Measurements from ENCODE around the gene POLR3C.

DNA sequence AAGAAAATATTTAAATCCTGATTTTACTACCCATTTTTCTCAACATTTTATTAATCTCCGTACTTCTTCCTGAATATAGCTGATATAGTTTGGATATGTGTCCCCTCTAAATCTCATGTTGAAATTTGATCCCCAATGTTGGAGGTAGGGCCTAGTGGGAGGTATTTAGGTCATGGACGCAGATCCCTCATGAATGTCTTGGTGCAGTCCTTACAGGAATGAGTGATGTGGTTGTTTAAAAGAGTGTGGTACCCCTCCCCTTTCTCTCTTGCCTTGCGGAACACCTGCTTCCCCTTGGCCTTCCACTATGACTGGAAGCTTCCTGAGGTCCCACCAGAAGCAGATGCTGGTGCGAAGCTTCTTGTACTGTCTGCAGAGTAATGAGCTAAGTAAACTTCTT is 17.6 kb upstream of the POLR3C start:
- TF ChIP-seq, protein P1, sequence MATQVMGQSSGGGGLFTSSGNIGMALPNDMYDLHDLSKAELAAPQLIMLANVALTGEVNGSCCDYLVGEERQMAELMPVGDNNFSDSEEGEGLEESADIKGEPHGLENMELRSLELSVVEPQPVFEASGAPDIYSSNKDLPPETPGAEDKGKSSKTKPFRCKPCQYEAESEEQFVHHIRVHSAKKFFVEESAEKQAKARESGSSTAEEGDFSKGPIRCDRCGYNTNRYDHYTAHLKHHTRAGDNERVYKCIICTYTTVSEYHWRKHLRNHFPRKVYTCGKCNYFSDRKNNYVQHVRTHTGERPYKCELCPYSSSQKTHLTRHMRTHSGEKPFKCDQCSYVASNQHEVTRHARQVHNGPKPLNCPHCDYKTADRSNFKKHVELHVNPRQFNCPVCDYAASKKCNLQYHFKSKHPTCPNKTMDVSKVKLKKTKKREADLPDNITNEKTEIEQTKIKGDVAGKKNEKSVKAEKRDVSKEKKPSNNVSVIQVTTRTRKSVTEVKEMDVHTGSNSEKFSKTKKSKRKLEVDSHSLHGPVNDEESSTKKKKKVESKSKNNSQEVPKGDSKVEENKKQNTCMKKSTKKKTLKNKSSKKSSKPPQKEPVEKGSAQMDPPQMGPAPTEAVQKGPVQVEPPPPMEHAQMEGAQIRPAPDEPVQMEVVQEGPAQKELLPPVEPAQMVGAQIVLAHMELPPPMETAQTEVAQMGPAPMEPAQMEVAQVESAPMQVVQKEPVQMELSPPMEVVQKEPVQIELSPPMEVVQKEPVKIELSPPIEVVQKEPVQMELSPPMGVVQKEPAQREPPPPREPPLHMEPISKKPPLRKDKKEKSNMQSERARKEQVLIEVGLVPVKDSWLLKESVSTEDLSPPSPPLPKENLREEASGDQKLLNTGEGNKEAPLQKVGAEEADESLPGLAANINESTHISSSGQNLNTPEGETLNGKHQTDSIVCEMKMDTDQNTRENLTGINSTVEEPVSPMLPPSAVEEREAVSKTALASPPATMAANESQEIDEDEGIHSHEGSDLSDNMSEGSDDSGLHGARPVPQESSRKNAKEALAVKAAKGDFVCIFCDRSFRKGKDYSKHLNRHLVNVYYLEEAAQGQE (IDR thresholded peaks at IDR 0.05; ENCODE audit: insufficient read depth in 1 of 2, low read depth in 2 of 2, low read length in 2 of 2) = no peak
- no peak for TF ChIP-seq TAF1 (IDR thresholded peaks at IDR 0.05; ENCODE audit: borderline replicate concordance, insufficient read depth, low read length)
- no peak for TF ChIP-seq POLR2AphosphoS5 (IDR thresholded peaks at IDR 0.05; ENCODE audit: low read depth, low read length)
- no peak for TF ChIP-seq SIN3A (IDR thresholded peaks at IDR 0.05; ENCODE audit: borderline replicate concordance, insufficient read depth, low read length)
